ENCODE measurements around the gene CES3. TPM values are rescaled to one million over a fixed set of nuclear protein-coding genes. Genes with fewer than 3 reads are reported as not detected.

CES3 gene
- total and polyA plus RNA-seq, 9 of the 15 experiments (the other 6 are each of a cell fraction or from before 2014, with no cell fraction given), result 0.06 to 2.2 (median 0.68) TPM

DNA sequence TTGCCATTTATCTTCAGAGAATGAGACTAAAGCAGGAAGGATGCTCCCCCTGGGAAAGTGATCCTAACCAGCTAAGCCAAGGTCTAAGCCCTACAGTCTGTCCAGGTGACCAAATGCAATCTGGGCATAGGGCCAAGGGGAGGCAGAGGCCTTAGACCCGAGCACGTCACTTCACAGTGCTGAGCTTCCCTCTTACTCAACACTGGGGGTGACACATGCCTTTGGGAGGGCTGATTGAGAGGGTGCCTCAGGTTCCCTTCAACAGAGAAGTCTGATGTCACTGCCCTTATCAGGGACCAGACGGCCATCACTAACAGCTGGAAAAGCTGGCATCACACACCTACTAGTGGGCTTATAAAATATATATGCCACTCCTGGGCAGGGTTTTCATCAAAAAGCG is 30.9 kb upstream of the CES3 start (continued):
- TF ChIP-seq U2AF1 (optimal IDR thresholded peaks at IDR 0.05; ENCODE audit: low read depth, low read length) (no peak), ZFX (CRISPR knock-in tag; IDR thresholded peaks at IDR 0.05) (no peak), CTBP1 (IDR thresholded peaks at IDR 0.05; ENCODE audit: borderline replicate concordance) (0 out of 2 replicates have a peak, but pooled peaks have one; percentile 24), TCF7L2 (IDR thresholded peaks at IDR 0.05; ENCODE audit: low read depth, low read length) (no peak), HDAC1 (IDR thresholded peaks at IDR 0.05) (no peak), ZNF785 (CRISPR knock-in tag; IDR thresholded peaks at IDR 0.05) (no peak), HCFC1 (IDR thresholded peaks at IDR 0.05; ENCODE audit: low read depth, low read length) (no peak), CEBPB (tag; IDR thresholded peaks at IDR 0.05) (peak; percentile 77), KDM2B (CRISPR knock-in tag; IDR thresholded peaks at IDR 0.05) (no peak), ARID1B (IDR thresholded peaks at IDR 0.05) (peak; percentile 60), CREB1 (IDR thresholded peaks at IDR 0.05) (0 out of 2 replicates have a peak, but pooled peaks have one; percentile 27), CREB1 (CRISPR knock-in tag; IDR thresholded peaks at IDR 0.05) (no peak), PHF8 (IDR thresholded peaks at IDR 0.05; ENCODE audit: borderline replicate concordance, low read length) (no peak), RHOXF2B (CRISPR knock-in tag; conservative IDR thresholded peaks at IDR 0.05) (no peak)
- TF ChIP-seq, protein P1, sequence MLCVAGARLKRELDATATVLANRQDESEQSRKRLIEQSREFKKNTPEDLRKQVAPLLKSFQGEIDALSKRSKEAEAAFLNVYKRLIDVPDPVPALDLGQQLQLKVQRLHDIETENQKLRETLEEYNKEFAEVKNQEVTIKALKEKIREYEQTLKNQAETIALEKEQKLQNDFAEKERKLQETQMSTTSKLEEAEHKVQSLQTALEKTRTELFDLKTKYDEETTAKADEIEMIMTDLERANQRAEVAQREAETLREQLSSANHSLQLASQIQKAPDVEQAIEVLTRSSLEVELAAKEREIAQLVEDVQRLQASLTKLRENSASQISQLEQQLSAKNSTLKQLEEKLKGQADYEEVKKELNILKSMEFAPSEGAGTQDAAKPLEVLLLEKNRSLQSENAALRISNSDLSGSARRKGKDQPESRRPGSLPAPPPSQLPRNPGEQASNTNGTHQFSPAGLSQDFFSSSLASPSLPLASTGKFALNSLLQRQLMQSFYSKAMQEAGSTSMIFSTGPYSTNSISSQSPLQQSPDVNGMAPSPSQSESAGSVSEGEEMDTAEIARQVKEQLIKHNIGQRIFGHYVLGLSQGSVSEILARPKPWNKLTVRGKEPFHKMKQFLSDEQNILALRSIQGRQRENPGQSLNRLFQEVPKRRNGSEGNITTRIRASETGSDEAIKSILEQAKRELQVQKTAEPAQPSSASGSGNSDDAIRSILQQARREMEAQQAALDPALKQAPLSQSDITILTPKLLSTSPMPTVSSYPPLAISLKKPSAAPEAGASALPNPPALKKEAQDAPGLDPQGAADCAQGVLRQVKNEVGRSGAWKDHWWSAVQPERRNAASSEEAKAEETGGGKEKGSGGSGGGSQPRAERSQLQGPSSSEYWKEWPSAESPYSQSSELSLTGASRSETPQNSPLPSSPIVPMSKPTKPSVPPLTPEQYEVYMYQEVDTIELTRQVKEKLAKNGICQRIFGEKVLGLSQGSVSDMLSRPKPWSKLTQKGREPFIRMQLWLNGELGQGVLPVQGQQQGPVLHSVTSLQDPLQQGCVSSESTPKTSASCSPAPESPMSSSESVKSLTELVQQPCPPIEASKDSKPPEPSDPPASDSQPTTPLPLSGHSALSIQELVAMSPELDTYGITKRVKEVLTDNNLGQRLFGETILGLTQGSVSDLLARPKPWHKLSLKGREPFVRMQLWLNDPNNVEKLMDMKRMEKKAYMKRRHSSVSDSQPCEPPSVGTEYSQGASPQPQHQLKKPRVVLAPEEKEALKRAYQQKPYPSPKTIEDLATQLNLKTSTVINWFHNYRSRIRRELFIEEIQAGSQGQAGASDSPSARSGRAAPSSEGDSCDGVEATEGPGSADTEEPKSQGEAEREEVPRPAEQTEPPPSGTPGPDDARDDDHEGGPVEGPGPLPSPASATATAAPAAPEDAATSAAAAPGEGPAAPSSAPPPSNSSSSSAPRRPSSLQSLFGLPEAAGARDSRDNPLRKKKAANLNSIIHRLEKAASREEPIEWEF (CRISPR knock-in tag; IDR thresholded peaks at IDR 0.05), result no peak
- TF ChIP-seq, protein P2, sequence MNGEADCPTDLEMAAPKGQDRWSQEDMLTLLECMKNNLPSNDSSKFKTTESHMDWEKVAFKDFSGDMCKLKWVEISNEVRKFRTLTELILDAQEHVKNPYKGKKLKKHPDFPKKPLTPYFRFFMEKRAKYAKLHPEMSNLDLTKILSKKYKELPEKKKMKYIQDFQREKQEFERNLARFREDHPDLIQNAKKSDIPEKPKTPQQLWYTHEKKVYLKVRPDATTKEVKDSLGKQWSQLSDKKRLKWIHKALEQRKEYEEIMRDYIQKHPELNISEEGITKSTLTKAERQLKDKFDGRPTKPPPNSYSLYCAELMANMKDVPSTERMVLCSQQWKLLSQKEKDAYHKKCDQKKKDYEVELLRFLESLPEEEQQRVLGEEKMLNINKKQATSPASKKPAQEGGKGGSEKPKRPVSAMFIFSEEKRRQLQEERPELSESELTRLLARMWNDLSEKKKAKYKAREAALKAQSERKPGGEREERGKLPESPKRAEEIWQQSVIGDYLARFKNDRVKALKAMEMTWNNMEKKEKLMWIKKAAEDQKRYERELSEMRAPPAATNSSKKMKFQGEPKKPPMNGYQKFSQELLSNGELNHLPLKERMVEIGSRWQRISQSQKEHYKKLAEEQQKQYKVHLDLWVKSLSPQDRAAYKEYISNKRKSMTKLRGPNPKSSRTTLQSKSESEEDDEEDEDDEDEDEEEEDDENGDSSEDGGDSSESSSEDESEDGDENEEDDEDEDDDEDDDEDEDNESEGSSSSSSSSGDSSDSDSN (IDR thresholded peaks at IDR 0.05; ENCODE audit: borderline replicate concordance in 1 of 2, low read depth in 2 of 2, low read length in 2 of 2), result no peak
- TF ChIP-seq, protein P3, sequence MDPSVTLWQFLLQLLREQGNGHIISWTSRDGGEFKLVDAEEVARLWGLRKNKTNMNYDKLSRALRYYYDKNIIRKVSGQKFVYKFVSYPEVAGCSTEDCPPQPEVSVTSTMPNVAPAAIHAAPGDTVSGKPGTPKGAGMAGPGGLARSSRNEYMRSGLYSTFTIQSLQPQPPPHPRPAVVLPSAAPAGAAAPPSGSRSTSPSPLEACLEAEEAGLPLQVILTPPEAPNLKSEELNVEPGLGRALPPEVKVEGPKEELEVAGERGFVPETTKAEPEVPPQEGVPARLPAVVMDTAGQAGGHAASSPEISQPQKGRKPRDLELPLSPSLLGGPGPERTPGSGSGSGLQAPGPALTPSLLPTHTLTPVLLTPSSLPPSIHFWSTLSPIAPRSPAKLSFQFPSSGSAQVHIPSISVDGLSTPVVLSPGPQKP (CRISPR knock-in tag; IDR thresholded peaks at IDR 0.05), result no peak

Measured in K562 (cell line).